CD4-positive, alpha-beta T cell treated with Interleukin-2 at 100 ng/mL for 4 hours (primary cell): Measurements from ENCODE around the gene PLXDC2.
"Not testable (repeated sequence)": the region's sequence is repeated elsewhere in the genome, so short reads cannot be mapped to it uniquely, and the experiment has no call there.

Source experiments
- DNase-seq: peaks from one replicate; pipeline ENCODE4 v3.0.0-alpha.2; 2020; ENCODE audit warnings: low spot score

The PLXDC2 gene

GRCh38 chr10:19979628-19980027 lies 163.4 kb downstream of the PLXDC2 start:
- no peak for DNase-seq

- DNase-seq: no peak
Measured at GRCh38 chr10:19983880-19984565, 167.8 kb downstream of the PLXDC2 start.

- no peak for DNase-seq
Measured at GRCh38 chr10:19985745-19986144, 169.5 kb downstream of the PLXDC2 start.

- no peak for DNase-seq
Measured at GRCh38 chr10:19986591-19986990, 170.4 kb downstream of the PLXDC2 start.

- no peak for DNase-seq
Measured at GRCh38 chr10:19987931-19988330, 171.7 kb downstream of the PLXDC2 start.

- DNase-seq: no peak
Measured at GRCh38 chr10:19993714-19994315, 177.6 kb downstream of the PLXDC2 start.

GRCh38 chr10:19998482-19998881 lies 182.2 kb downstream of the PLXDC2 start:
- no peak for DNase-seq

GRCh38 chr10:19999431-19999830 lies 183.2 kb downstream of the PLXDC2 start:
- DNase-seq: no peak

GRCh38 chr10:20002026-20002425 lies 185.8 kb downstream of the PLXDC2 start:
- DNase-seq: not testable (repeated sequence)

GRCh38 chr10:20002657-20003056 lies 186.4 kb downstream of the PLXDC2 start:
- DNase-seq: no peak

- DNase-seq: no peak
Measured at GRCh38 chr10:20004087-20004523, 187.9 kb downstream of the PLXDC2 start.

GRCh38 chr10:20005638-20006037 lies 189.4 kb downstream of the PLXDC2 start:
- no peak for DNase-seq

GRCh38 chr10:20006169-20006870 lies 190.1 kb downstream of the PLXDC2 start:
- DNase-seq: no peak

- no peak for DNase-seq
Measured at GRCh38 chr10:20007426-20007825, 191.2 kb downstream of the PLXDC2 start.

GRCh38 chr10:20013991-20014750 lies 197.9 kb downstream of the PLXDC2 start:
- no peak for DNase-seq

GRCh38 chr10:20017961-20018360 lies 201.7 kb downstream of the PLXDC2 start:
- no peak for DNase-seq

- DNase-seq: no peak
Measured at GRCh38 chr10:20020677-20021076, 204.4 kb downstream of the PLXDC2 start.

- DNase-seq: no peak
Measured at GRCh38 chr10:20029523-20029922, 213.3 kb downstream of the PLXDC2 start.

- no peak for DNase-seq
Measured at GRCh38 chr10:20033476-20033875, 217.2 kb downstream of the PLXDC2 start.

GRCh38 chr10:20034732-20035131 lies 218.5 kb downstream of the PLXDC2 start:
- no peak for DNase-seq

- no peak for DNase-seq
Measured at GRCh38 chr10:20040012-20040411, 223.8 kb downstream of the PLXDC2 start.

- DNase-seq: no peak
Measured at GRCh38 chr10:20041931-20042330, 225.7 kb downstream of the PLXDC2 start.
